GM06990 (cell line): ENCODE data around the gene PLA2G4A.

Experiments used
- DNase-seq: peaks from one replicate; pipeline ENCODE4 v3.0.0-alpha.2; 2011; ENCODE audit not compliant: insufficient read length; ENCODE audit errors: extremely low read depth
- H3K27me3 ChIP-seq: replicated peaks from 2 replicates; pipeline ENCODE4 v1.6.0; 2011; ENCODE audit warnings: low read length; ENCODE audit not compliant: control insufficient read depth, insufficient read depth
- H3K36me3 ChIP-seq: 2 replicates; pipeline ENCODE4 v1.5.1; 2011; ENCODE audit warnings: low read length; ENCODE audit not compliant: control insufficient read depth, insufficient read depth
- H3K4me3 ChIP-seq: replicated peaks from 2 replicates; pipeline ENCODE4 v1.5.1; 2011; ENCODE audit warnings: low read depth, mild to moderate bottlenecking, control low read depth, low read length
- TF ChIP-seq, protein P1 (sequence below): IDR thresholded peaks from 2 replicates; pipeline ENCODE4 v1.5.1; 2011; ENCODE audit warnings: low read length, control low read depth, mild to moderate bottlenecking, inconsistent platforms; ENCODE audit not compliant: insufficient read depth, poor library complexity, severe bottlenecking

The PLA2G4A gene

DNA sequence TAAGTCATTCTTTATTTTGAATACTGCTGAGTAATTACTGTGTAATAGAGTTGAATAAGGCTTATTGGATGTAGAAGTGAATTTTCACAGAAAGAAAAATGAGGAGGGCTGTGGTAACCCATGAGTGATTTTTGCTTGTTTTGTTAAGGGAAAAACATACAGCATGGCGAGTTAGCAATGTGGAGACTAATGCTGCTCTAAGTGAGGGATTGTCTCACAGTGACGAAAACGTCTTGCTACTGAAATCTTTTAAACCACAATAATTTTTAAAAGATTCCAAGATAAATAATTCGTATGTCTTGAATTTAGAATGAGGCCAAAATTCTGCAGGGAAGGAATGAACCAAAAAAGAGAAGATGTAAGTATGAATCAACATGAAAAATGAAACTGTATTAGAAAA, 16.2 kb upstream of the PLA2G4A start:
- Histone ChIP-seq H3K36me3 (no peaks in the 10 kb centered on the region), H3K4me3 (no peak overlapping the region), H3K27me3 (no peaks in the 10 kb centered on the region)
- TF ChIP-seq, protein P1, sequence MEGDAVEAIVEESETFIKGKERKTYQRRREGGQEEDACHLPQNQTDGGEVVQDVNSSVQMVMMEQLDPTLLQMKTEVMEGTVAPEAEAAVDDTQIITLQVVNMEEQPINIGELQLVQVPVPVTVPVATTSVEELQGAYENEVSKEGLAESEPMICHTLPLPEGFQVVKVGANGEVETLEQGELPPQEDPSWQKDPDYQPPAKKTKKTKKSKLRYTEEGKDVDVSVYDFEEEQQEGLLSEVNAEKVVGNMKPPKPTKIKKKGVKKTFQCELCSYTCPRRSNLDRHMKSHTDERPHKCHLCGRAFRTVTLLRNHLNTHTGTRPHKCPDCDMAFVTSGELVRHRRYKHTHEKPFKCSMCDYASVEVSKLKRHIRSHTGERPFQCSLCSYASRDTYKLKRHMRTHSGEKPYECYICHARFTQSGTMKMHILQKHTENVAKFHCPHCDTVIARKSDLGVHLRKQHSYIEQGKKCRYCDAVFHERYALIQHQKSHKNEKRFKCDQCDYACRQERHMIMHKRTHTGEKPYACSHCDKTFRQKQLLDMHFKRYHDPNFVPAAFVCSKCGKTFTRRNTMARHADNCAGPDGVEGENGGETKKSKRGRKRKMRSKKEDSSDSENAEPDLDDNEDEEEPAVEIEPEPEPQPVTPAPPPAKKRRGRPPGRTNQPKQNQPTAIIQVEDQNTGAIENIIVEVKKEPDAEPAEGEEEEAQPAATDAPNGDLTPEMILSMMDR, result no peak
- DNase-seq, result no peak

DNA sequence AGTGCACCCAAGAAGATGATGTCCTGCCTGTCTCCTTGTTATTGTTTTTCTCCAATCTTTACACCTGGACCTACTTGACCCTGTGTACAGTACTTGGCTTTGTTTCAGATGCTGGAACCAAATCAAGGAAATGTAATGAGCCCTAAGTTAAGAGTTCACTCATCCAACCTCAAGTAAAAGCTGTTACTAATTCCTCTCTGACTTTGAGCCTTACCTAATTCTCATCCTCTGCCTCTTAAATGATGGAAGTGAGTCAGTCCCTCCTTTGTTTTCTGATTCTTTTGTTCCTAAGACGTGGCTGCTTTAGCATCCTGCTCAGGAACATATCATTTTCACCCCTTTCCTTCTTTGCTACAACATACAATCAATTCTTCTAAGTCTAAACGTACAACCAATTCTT, 15.3 kb upstream of the PLA2G4A start:
- Histone ChIP-seq H3K4me3 (no peak overlapping the region), H3K27me3 (no peaks in the 10 kb centered on the region), H3K36me3 (no peaks in the 10 kb centered on the region)
- no peak for DNase-seq
- TF ChIP-seq, protein P1, result no peak

DNA sequence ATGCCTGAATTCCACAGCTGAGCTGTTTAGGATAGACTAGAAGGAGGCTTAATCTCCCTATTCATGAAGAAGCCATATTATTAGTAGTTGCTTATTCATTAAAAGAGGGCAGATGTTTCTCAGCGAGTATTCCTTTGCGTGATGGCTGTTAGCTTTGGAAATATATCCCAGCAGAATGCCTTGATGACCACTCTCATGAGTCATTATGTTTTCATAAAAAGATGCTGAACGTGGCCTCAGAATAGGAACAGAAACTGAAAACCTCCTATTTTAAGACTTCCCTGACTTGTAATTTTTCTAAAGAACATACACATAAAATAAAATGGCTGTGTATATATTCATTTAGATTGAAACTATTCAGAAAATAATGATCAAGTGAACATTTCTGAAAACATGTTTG, 9.6 kb upstream of the PLA2G4A start:
- Histone ChIP-seq H3K4me3 (no peak overlapping the region), H3K36me3 (no peaks in the 10 kb centered on the region), H3K27me3 (no peaks in the 10 kb centered on the region)
- no peak for DNase-seq
- TF ChIP-seq, protein P1, result no peak

DNA sequence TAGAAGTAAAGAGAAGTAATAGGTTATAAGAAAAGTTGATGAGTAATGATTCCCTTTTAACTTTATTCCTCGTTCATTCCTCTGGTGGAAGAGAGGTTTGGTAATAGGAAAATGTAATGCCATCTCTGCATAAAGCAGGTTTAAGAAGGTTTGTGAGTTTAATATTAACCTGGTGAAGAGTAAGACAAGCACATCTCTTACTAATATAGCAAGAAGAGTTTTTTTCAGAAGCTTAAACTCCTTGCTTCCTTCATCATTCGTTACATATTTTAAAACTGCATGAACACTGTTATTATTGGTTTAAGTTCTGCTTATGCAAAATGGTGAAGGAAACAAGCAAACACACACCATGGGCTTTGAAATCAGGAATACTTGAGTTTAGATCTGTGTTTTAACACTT, 9.2 kb upstream of the PLA2G4A start:
- H3K27me3 ChIP-seq, result no peaks in the 10 kb centered on the region
- no peak for DNase-seq
- no peak overlapping the region for H3K4me3 ChIP-seq
- TF ChIP-seq, protein P1, result no peak
- H3K36me3 ChIP-seq, result no peaks in the 10 kb centered on the region

DNA sequence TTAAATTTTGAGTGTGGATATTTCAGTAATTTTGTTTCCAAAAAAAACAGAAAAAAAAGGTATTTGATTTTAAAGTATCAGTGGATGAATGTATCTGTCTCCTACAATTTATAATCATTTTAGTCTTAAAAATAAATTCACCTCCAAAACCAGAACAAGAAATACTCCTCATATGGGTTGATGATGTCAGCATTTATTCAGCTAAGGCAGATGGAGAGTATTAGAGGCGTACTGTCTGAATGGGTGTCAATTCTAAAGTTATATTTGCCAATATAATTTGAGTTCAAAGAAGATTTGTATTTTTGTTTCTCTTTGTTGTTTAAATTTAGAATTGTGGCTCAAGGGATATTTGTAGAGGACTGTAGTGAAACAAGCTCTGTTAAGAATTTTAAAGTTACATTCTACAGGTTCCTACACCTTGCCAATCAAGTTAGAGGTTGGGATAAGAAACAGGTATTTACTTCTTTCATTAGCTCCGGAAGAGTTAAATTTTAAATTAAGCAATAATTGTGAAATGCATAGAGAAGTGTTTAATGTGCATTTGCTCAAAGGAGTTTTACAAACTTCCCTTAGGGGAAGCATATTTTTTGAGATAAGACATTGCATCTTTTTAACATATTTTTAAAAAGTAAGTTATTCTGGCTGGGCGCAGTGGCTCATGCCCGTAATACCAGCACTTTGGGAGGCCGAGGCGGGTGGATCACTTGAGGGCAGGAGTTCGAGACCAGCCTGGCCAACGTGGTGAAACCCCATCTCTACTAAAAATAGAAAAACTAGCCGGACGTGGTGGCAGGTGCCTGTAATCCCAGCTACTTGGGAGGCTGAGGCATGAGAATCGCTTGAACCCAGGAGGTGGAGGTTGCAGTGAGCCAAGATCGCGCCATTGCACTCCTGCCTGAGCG, 1.2 kb downstream of the PLA2G4A start:
- peak overlapping the region; percentile 79 for H3K4me3 ChIP-seq
- no peak for DNase-seq
- H3K36me3 ChIP-seq, result no peaks in the 10 kb centered on the region
- TF ChIP-seq, protein P1, result no peak
- no peaks in the 10 kb centered on the region for H3K27me3 ChIP-seq
